RWPE2 (cell line): Measurements from ENCODE around the gene DUS2.
"Not testable (repeated sequence)": the region's sequence is repeated elsewhere in the genome, so short reads cannot be mapped to it uniquely, and the experiment has no call there.

Experiments
- ATAC-seq: fragments of 200-7000 bp; cut with Tn5 transposase; 3 replicates; pipeline ENCODE4 v1.9.1; 2021; ENCODE audit warnings: low read depth
- DNase-seq: peaks from one replicate; pipeline ENCODE4 v3.0.0-alpha.2; 2020; ENCODE audit warnings: low spot score
- H3K27ac ChIP-seq: fragments of 450-650 bp; 2 replicates; pipeline ENCODE4 v1.5.1; 2017; ENCODE audit warnings: mild to moderate bottlenecking; ENCODE audit not compliant: poor library complexity, severe bottlenecking
- H3K27me3 ChIP-seq: fragments of 250-450 bp; sonication (Bioruptor Pico); 2 replicates; pipeline ENCODE4 v1.5.1; 2021; ENCODE audit warnings: mild to moderate bottlenecking, moderate library complexity; ENCODE audit not compliant: insufficient read depth, poor library complexity, severe bottlenecking
- H3K36me3 ChIP-seq: fragments of 250-450 bp; sonication (Bioruptor Pico); 2 replicates; pipeline ENCODE4 v1.5.1; 2020; ENCODE audit warnings: low read depth, mild to moderate bottlenecking, moderate library complexity
- H3K4me1 ChIP-seq: fragments of 250-450 bp; sonication (Bioruptor Pico); 2 replicates; pipeline ENCODE4 v1.5.1; 2021; ENCODE audit warnings: mild to moderate bottlenecking, moderate library complexity; ENCODE audit not compliant: insufficient read depth, poor library complexity, severe bottlenecking
- H3K4me3 ChIP-seq: fragments of 250-450 bp; sonication (Bioruptor Pico); 2 replicates; pipeline ENCODE4 v1.5.1; 2021; ENCODE audit warnings: mild to moderate bottlenecking, moderate library complexity; ENCODE audit not compliant: severe bottlenecking
- H3K9me3 ChIP-seq: fragments of 250-450 bp; sonication (Bioruptor Pico); 2 replicates; pipeline ENCODE4 v1.5.1; 2021; ENCODE audit warnings: mild to moderate bottlenecking, moderate library complexity; ENCODE audit not compliant: severe bottlenecking
- CTCF ChIP-seq: fragments of 450-650 bp; IDR thresholded peaks from one replicate; pipeline ENCODE4 v1.5.1; 2017; ENCODE audit warnings: mild to moderate bottlenecking, moderate library complexity; ENCODE audit not compliant: poor library complexity, severe bottlenecking

DUS2 gene

GRCh38 chr16:68009157-68009735, 13.8 kb upstream of the DUS2 start:
- Histone ChIP-seq H3K9me3 (no peaks in the 10 kb centered on the region), H3K27me3 (no peaks in the 10 kb centered on the region), H3K36me3 (no peaks in the 10 kb centered on the region), H3K4me3 (no peak overlapping the region), H3K27ac (no peak overlapping the region), H3K4me1 (peaks cover 11% of the 10 kb centered on the region)
- DNase-seq (no peak), ATAC-seq (no peak)
- TF ChIP-seq CTCF, result no peak

- peaks cover 11% of the 10 kb centered on the region for H3K4me1 ChIP-seq
- not testable (repeated sequence) for H3K27ac ChIP-seq, H3K9me3 ChIP-seq, H3K36me3 ChIP-seq, DNase-seq, H3K4me3 ChIP-seq, ATAC-seq, H3K27me3 ChIP-seq
Observed at GRCh38 chr16:68009872-68010271, 13.2 kb upstream of the DUS2 start.

- no peak overlapping the region for H3K4me3 ChIP-seq
- peaks cover 5% of the 10 kb centered on the region for H3K4me1 ChIP-seq
- no peaks in the 10 kb centered on the region for H3K27me3 ChIP-seq
- no peaks in the 10 kb centered on the region for H3K36me3 ChIP-seq
- no peak for TF ChIP-seq CTCF
- no peak overlapping the region for H3K27ac ChIP-seq
- ATAC-seq (peak; percentile 42; the same call in 2 of the 3 replicates), DNase-seq (no peak)
- no peaks in the 10 kb centered on the region for H3K9me3 ChIP-seq
Observed at GRCh38 chr16:68013440-68013839, 9.6 kb upstream of the DUS2 start.

- no peaks in the 10 kb centered on the region for H3K36me3 ChIP-seq
- no peak for TF ChIP-seq CTCF
- H3K4me3 ChIP-seq, result no peak within 1 kb of the TSS
- ATAC-seq (no peak), DNase-seq (no peak)
- peaks cover 5% of the 10 kb centered on the region for H3K4me1 ChIP-seq
- H3K27ac ChIP-seq, result no peak within 1 kb of the TSS
- no peaks in the 10 kb centered on the region for H3K9me3 ChIP-seq
- H3K27me3 ChIP-seq, result no peaks in the 10 kb centered on the region
Observed at GRCh38 chr16:68015681-68016080, 7.4 kb upstream of the DUS2 start, which contains the start of gene DPEP2NB. Gene DPEP2NB (minus strand): TSS chr16:68015911. CDS start chr16:68015770, 141 bp downstream.

GRCh38 chr16:68019167-68019680, 3.9 kb upstream of the DUS2 start:
- peaks cover 6% of the 10 kb centered on the region for H3K4me1 ChIP-seq
- H3K27ac ChIP-seq, result no peak overlapping the region
- no peak for TF ChIP-seq CTCF
- H3K4me3 ChIP-seq, result no peak overlapping the region
- no peaks in the 10 kb centered on the region for H3K27me3 ChIP-seq
- DNase-seq (no peak), ATAC-seq (no peak)
- no peaks in the 10 kb centered on the region for H3K9me3 ChIP-seq
- H3K36me3 ChIP-seq, result peaks cover 12% of the 10 kb centered on the region
